HCEC 1CT (cell line): ENCODE results near the gene MANBA.
A peak's percentile ranks its signal among the peaks of the same experiment; 100 is the strongest.
"Not testable (repeated sequence)": the region's sequence is repeated elsewhere in the genome, so short reads cannot be mapped to it uniquely, and the experiment has no call there.

Source experiments
- DNase-seq: peaks from one replicate; pipeline ENCODE4 v3.0.0-alpha.2; 2017

MANBA gene

DNA sequence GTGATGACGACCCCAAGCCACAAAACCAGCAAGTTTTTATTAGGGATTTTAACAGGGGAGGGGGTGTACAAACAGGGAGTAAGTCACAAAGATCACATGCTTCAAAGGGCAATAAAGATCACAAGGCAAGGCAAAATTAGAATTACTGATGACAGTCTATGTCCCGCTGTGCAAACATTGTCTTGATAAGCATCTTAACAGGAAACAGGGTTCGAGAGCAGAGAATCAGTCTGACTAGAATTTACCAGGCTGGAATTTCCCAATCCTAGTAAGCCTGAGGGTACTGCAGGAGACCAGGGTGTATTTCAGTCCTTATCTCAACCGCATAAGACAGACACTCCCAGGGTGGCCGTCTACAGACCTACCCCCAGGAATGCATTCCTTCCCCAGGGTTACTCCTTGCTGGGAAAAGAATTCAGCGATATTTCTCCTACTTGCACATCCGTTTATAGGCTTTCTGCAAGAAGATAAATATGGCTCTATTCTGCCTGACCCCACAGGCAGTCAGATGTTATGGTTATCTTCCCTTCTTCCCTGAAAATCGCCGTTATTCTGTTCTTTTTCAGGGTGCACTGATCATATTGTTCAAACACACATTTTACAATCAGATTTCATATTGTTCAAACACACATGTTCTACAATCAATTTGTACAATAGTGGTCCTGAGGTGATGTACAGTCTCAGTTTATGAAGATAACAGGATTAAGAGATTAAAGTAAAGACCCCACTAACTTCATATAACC lies 41.8 kb downstream of the MANBA start:
- not testable (repeated sequence) for DNase-seq

DNA sequence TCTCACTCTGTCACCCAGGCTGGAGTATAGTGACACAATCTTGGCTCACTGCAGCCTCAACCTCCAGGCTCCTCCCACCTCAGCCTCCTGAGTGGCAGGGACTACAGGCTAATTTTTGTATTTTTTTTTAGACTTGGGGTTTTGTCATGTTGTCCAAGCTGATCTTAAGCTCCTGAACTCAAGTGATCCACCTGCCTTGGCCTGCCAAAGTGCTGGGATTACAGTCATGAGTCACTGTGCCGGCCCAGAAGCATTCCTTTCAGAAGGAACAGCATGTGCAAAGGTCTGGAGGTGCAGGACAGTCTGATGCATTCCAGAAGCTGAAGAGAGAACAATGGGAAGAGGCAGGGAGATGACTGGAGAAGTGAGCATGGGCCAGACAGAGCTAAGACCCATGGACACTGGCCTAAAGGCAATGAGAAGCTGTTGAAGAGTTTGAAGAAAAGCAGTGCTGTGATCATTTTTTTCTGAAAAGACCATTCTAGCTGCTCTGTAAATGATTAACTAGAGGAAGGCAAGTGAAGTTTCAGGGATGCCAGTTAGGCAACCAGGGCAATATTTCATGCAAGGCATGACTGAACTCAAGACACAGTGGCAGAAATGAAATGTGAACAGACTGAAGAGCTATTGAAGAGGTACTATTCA lies 43.2 kb downstream of the MANBA start:
- peak; percentile 15 for DNase-seq

DNA sequence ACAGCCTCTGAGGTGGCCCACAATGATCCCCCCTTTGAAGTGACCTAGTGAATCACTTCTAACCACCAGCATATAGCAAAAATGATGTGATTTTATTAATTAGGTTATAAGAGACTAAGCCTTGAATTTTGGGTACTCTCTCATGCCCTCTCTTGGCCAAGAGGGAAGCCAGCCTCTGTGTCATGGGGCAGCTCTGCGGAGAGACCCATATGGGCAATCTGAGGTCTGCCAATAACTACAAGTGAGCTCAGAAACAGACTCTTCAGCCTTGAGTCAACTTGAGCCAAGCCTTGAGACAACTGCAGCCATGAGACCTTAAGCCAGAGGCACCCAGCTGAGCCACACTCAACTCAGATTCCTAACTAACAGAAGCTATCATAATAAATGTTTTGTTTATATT lies 45.7 kb downstream of the MANBA start:
- no peak for DNase-seq

DNA sequence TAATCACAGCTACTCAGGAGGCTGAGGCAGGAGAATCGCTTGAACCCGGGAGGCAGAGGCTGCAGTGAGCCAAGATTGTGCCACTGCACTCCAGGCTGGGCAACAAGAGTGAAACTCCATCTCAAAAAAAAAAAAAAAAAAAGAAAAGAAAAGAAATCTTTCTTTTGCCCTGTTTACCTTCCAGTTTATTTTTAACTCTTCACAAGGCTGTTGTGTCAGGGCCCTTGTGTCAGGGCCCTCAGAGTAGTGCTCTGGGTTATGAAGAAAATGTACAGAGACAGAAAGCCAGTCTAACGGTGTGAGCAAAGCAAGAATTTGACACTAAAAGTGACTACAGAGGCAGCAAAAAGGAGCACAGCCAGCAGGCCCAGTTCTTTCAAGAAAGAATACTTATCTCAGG lies 47.0 kb downstream of the MANBA start:
- not testable (repeated sequence) for DNase-seq

DNA sequence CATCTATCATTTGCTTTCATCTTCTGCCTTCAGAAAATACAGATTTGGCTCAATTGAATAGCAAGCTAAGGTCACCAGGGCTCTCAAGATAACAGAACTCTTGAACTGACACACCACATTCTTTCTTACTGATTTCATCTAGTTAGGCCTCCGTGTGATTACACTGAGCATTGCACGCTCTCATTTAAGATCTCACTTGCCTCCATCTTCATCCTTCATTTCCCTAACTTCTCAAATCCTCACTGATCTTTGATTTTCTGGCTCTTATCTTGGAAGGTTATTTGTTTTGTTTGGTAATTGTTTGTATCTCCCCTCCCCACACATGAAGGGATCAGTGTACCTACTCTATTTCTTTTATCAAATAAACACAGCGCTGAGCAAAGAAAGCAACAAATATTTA lies 47.7 kb downstream of the MANBA start:
- peak; percentile 17 for DNase-seq

DNA sequence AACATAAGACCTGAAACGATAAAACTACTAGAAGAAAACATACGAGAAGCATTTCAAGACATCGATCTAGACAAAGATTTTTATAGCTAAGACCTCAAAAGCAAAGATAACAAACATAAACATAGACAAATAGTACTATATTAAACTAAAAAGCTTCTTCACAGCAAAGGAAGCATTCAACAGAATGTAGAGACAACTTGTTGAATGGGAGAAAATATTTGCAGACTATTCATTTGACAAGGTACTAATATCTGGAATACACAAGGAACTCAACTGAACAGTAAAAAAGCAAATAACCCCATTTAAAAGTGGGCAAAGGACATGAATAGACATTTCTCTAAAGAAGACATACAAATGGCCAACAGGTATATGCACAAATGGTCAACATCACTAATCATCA lies 49.8 kb downstream of the MANBA start:
- DNase-seq: no peak

DNA sequence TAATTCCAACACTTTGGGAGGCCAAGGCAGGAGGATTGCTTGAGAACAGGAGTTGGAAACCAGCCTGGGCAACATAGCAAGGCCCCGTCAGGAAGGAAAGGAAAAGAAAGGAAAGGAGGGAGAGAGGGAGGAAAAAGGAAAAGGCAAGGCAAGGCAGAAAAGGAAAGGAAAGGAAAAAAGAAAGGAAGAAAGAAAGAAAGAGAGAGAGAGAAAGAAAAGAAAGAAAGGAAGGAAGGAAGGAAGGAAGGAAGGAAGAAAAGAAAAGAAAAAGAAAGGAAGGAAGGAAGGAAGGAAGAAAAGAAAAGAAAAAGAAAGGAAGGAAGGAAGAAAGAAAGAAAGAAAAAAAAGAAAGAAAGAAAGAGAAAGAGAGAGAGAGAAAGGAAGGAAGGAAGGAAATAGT lies 51.7 kb downstream of the MANBA start:
- DNase-seq: not testable (repeated sequence)

DNA sequence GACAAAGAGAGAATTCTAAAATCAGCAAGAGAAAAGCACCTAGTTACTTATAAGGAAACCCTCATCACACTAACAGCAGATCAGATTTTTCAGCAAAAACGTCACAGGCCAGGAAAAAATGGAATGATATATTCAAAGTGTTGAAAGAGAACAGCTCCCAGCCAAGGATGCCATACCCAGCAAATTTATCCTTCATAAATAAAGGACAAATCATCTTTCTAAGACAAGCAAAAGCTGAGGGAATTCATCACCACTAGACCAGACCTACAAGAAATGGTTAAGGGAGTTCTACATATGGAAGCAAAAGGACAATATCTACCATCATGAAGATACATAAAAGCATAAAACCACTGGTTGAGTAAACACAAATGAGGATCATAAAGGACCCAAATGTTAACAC lies 53.6 kb downstream of the MANBA start:
- DNase-seq: no peak

DNA sequence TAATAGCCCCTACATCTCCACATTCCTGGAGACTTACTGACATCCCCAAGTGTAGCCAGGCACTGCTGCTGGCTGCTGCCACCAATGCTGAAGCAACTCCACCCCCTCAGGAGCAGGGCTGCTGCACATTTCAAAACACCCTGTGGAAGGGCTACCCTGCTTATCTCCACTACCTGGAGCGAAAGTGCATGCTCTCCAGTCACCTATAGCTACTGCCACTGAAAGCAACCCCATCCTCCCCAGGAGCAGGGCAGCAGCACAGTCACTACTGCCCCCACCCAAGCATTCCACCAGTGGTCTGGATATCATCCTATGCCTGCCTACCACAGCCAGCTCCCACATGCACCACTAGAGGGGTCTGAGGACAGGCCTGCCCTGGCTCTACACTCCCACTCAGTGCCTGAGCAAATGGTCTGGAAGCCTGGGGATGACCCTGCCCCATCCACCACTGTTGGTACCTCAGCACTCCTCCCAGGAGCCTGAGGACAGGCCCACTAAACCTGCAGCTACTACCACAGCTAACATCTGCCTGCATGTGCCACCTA lies 55.3 kb downstream of the MANBA start:
- DNase-seq: no peak

DNA sequence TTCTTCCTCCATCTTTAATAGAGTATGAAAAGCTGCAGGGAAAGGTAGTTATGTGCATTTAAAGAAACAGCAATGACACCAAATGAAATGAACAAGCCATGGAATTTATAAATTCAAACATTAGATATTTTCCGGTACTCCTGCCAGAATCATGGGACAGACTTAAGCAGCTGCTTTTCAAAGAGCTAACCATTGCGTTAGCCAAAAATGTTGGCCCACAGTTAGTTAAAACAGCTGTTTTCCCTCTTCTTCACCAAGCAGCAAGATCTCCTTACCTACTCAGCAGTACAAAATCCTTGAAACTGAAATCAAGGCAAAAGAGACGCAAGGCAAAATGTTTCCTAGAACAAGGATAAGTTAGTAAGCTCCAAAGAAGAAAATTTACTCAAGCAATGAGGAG lies 64.0 kb downstream of the MANBA start:
- DNase-seq: no peak

DNA sequence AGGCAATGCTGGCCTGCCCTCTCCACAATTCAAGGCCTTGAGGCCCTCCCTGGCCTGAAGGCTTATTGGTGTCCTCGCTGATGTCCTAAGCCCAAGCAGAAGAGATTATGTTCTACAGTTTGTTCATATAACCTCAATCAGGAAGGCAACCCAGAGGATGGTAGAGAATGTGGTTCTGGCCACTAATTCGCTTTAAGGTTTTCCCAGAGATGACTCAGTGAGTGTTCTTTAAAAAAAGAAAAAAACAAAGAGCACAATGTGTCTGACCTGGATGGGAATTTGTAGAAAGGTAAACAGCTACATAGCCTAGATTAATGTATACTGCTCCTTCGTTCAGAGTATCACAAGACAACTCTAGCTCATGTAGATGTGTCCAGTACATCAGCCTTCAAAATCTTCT lies 66.0 kb downstream of the MANBA start:
- no peak for DNase-seq

DNA sequence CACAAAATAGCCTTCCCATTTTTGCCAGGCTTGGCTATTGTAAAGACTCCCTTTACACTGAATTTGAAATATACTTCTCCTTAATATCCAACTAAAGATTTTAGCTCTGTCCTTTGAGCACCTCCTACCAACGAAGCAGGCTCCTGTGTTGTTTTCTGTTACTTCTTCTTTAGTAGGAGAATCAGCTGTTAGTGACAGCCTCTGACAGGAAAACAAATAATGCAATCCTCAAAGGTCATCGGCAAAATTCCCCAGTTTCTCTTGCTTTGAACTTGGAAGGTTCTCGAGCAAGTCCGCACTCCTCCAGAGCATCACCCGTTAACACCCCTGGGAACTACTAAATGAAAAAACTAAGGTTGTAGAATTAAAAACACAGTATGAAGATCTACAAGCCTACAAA lies 66.9 kb downstream of the MANBA start:
- no peak for DNase-seq

DNA sequence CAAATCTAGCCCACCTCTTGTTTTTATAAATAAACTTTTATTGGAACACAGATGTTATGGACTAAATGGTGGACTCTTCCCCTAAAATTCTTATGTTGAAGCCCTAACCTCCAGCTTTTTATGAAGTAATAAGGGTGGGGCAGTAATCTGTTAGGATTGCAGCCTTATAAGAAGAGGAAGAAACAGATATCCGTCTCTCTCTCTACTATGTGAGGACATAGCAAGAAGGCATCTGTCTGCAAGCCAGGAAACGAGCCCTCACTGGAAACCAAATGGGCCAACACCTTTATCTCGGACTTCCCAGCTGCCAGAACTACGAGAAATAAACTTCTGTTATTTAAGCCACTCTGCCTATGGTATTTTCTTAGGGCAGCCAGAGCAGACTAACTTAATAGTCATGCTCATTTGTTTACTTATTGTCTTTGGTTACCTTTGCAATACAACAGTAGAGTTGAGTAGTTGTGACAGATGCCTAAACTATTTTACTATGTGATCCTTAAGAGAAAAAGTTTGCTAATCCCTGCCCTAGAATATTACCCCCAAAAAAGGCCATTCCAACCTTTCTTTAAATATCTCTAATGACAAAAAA lies 67.4 kb downstream of the MANBA start:
- peak; percentile 50 for DNase-seq

DNA sequence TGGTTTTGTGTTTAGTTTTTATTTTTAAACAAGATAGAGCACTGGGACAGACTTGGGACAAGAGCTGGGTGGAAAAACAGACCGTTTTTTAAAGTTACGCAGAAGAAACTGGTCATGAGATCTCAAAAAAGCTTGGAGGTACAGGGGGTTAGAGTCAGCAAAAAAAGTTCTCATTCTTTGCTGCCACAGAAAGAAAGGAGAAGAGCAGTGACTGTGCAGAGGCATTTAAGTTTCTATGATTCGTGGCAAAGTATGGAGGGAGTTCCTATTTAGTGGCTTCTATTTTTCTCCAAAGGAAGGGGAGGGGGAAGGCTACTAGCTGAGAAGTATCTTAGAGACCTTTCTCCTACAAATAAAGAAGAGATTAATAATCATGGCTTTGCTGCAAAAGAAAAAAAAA lies 68.3 kb downstream of the MANBA start:
- no peak for DNase-seq

DNA sequence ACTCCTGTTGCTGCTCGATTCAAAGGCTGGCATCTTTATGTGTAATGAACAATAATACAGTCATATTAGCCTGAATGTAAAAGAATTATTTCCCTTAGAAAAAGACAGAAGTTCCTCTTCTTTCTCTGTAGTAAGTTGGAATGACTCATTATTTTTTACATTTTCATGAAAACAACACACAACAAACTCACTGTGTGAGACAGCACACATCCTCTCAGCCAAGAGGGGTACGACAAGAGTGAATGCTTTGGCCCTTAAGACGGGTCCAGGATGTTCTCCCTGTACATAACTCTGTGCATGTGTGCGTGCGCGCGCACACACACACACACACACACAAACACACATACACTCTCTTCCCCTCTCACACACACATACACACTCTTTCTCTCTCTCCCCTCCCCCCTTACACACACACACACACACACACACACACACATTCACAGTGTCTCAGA lies 72.8 kb downstream of the MANBA start:
- DNase-seq: no peak

DNA sequence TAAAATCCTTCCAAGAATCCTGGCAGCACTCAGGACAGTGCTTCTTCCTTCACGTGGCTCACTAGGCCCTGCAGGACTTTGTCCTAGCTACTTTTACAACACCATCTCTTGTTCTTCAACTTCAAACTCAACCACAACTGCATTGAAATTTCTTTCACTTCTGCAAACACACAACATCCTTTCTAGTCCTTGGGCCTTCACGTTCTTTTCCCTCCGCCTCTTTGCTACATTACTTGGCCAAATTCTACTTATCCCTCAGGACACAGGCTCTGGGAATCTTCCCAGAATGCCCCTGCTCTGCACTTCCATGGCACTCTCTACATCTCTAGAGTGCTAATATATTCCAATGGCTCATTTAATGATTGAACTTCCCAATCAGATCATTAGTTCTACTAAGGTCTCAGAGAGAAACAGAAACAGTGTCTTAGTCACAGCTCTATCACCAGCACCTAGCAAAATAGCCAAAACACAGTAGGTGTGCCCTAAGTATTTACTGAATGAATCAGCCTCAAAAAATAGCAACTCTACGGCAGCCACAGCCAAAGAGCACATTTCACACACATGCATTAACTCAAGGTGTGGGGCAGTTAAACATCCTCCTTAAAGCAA lies 73.3 kb downstream of the MANBA start:
- DNase-seq: peak; percentile 29

DNA sequence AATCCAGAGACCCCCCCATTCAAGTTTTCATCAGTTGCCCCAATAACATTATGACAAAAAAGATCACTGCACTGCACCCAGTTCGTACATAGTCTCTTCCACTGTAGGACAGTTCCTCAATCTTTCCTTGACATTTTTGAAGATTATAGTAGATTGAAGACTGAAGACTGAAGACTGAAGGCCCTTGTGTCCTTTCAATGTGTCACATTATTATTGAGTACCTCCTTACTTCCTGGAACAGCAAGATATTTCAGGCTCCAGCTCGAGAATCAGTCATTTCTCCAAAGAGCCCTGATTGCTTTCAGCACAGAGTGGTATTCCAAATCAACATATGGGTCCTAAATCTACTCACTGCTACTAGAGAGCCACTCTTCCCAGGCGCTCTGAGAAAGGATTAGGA lies 75.0 kb downstream of the MANBA start:
- DNase-seq: no peak

DNA sequence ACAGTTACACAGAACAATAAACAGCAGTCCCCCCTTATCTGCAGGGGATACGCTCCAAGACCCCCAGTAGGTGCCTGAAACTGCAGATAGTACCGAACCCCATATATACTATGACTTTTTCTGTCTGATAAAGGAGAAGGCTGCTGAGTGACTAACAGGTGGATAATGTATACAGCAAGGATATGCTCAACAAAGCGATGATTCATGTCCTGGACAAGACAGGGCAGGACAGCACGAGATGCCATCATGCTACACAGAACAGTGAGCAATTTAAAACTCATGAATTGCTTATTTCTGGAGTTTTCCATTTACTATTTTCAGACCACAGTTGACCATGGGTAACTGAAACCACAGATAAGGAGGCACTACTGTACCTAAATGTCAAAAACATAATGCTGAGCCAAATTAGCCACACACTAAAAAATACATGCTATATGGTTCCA lies 76.1 kb downstream of the MANBA start:
- DNase-seq: peak; percentile 73

DNA sequence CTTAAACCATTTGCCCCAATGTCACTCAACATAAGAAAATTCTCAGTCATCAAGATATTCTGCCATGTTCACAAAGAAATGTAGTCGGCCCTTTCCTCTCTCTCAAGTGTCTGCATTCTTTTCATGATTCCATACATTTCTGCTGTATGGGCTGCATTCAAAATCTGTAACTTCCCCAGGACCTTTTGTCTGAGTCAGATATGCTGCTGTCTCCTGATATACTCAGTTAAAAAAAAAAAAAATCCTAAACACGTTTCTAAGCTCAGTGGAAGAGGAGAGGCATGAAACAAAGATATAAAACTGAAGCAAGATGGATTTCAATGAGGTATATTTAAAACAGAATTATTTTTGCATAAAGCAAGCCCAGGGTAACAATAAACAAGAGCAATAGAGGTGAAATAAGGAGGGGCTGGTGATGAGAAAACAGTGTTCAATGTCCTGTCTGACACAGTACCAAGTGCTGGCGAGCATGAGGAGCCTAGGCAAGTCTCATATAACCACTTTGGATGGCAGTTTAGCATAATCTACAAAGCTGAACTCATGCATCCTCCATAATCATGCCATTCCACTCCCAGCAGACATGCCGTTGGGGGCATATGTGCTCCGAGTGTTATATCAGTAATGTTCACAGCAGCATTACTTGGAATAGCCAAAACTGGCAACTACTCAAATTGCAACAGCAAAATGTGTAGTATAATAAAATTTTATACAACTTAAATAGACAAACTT lies 76.7 kb downstream of the MANBA start:
- no peak for DNase-seq

DNA sequence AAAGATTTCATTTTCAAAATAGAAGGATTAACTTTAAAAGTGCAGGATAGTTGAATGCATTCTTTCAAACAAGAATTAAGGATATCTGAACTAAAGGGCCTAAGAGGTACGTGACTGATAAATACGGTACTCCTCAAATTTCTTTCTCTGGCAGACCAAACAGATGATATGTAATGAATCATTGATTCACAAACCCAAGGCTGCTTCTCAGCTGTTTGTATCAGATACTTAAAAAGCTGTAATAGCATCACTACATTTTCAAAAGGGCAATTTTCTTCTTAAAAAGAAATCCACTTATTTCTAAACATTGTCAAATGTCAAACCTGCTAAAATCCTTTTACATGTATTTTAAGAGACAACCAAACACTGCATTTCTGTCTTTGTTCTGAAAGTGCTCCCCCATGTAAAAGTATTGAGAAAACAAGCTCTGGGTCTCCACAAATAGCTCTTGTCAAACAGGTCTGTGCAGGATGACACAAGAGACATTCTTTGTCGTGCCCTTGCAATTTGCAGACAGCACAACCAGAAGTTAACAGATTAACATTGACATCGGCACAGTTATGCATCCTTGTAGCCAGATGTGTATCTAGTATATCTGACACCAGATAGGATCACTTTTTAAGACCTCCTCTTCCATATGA lies 82.0 kb downstream of the MANBA start:
- DNase-seq: no peak

DNA sequence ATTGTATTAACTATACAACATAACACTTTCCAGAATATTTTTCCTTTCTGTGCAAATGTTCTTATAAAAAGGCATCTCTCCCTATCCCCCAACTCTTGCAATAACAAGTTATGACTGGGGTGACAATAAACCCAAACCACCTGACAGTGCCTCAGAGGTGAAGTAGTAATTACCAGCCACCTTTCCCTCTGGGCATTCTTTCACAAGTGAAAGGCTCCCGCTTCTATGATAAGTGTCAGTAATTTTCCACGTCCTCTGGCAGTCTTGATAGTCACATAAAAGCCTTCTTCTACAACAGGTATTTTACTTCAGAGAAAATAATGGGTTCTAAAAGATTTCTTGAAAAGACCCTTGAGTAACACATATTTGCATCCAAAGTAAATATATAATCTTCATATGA lies 82.7 kb downstream of the MANBA start:
- no peak for DNase-seq

DNA sequence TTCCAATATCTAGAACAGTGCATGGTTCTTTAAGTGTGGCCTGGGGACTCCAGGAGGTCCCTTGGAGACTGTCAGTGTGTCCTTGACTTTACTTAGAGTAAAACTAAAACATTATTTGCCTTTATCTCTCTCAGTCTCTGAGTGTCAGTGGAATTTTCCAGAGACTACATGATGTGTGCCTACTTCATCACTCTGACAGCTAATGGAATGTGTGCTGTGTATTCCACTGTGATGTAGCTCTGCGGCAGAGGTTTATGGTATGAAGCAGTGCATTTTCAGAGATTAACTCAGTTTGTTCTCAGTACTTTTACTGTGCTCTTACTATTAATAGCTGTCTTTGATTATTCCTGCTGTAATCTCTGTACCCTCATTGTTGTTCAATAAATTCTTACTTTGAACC lies 85.6 kb downstream of the MANBA start:
- DNase-seq: peak; percentile 18
